Mesodermal cell (in vitro differentiated cells): ENCODE measurements around the gene CUEDC2. TPM values are rescaled to one million over a fixed set of nuclear protein-coding genes. Genes with fewer than 3 reads are reported as not detected.

ENCODE experiments used
- H3K27ac ChIP-seq: 2 replicates; pipeline ENCODE4 v1.7.0; 2013; ENCODE audit warnings: mild to moderate bottlenecking, low read depth, low read length, moderate library complexity; ENCODE audit not compliant: severe bottlenecking
- H3K36me3 ChIP-seq: 2 replicates; pipeline ENCODE4 v1.7.1; 2013; ENCODE audit warnings: mild to moderate bottlenecking, low read length, moderate library complexity; ENCODE audit not compliant: control insufficient read depth, insufficient read depth
- H3K4me1 ChIP-seq: one replicate; pipeline ENCODE4 v1.7.1; 2013; ENCODE audit warnings: mild to moderate bottlenecking, low read length; ENCODE audit not compliant: insufficient read depth, control insufficient read depth, poor library complexity, severe bottlenecking
- H3K4me3 ChIP-seq: 2 replicates; pipeline ENCODE4 v1.7.0; 2013; ENCODE audit warnings: low read length, control low read depth, mild to moderate bottlenecking; ENCODE audit not compliant: insufficient read depth, poor library complexity, severe bottlenecking; ENCODE audit errors: extremely low read depth
- H3K9me3 ChIP-seq: 2 replicates; pipeline ENCODE4 v1.7.1; 2013; ENCODE audit warnings: mild to moderate bottlenecking, low read length, moderate library complexity; ENCODE audit not compliant: control insufficient read depth
- WGBS, 2 experiments: methylation state at CpG; one replicate each; pipeline ENCODE4 v1.1.5; 2013; ENCODE audit warnings: missing lambda C conversion rate in 2 of 2; ENCODE audit not compliant: insufficient coverage in 2 of 2; 5-methylcytosine and 5-hydroxymethylcytosine counted together
- polyA plus RNA-seq, 2 experiments: library from polyadenylated mRNA; stranded (reverse); fragments of 50-300 nt; gene quantifications; one replicate each; pipeline ENCODE4 v1.2.3, GENCODE V29; 2013

CUEDC2 gene
- polyA plus RNA-seq (2013, experiment 1 of 2), result 90.8 TPM
- 74.4 TPM for polyA plus RNA-seq (2013, experiment 2 of 2)

GRCh38 chr10:102432162-102432950 lies at the start of gene CUEDC2:
TSS of gene CUEDC2 (minus strand) at chr10:102432574. CDS start at chr10:102425188, 7,386 bp downstream.
- peaks cover 12% of the 10 kb centered on the region for H3K4me1 ChIP-seq
- H3K4me3 ChIP-seq, result peak within 1 kb of the TSS; percentile 87
- no peaks in the 10 kb centered on the region for H3K9me3 ChIP-seq
- peak within 1 kb of the TSS; percentile 13 for H3K27ac ChIP-seq
- peaks cover 6% of the 10 kb centered on the region for H3K36me3 ChIP-seq
- WGBS, 2 experiments, result 1 to 2% methylated on average over 31 to 43 of the region's 52 CpGs

GRCh38 chr10:102480396-102480795 lies 48.0 kb upstream of the CUEDC2 start:
- WGBS, 2 experiments, result 97% methylated on average over 4 to 6 of the region's 9 CpGs

GRCh38 chr10:102479651-102480050 lies 47.3 kb upstream of the CUEDC2 start:
- H3K27ac ChIP-seq, result no peak overlapping the region
- no peaks in the 10 kb centered on the region for H3K9me3 ChIP-seq
- H3K4me3 ChIP-seq, result no peak overlapping the region
- peaks cover 3% of the 10 kb centered on the region for H3K4me1 ChIP-seq
- H3K36me3 ChIP-seq, result peaks cover 59% of the 10 kb centered on the region

More at GRCh38 chr10:102480396-102480795, 48.0 kb upstream of the CUEDC2 start:
- no peak overlapping the region for H3K27ac ChIP-seq
- H3K4me1 ChIP-seq, result peaks cover 3% of the 10 kb centered on the region
- H3K9me3 ChIP-seq, result no peaks in the 10 kb centered on the region
- H3K36me3 ChIP-seq, result peaks cover 66% of the 10 kb centered on the region
- no peak overlapping the region for H3K4me3 ChIP-seq

- Histone ChIP-seq H3K9me3 (no peaks in the 10 kb centered on the region), H3K27ac (no peak overlapping the region), H3K4me1 (peaks cover 3% of the 10 kb centered on the region), H3K4me3 (no peak overlapping the region), H3K36me3 (peaks cover 28% of the 10 kb centered on the region)
- WGBS, 2 experiments, result 92 to 96% methylated on average over 7 to 8 of the region's 9 CpGs
These were observed 44.2 kb upstream of the CUEDC2 start for GRCh38 chr10:102476466-102477141.

GRCh38 chr10:102475451-102476040 lies 43.2 kb upstream of the CUEDC2 start:
- Histone ChIP-seq H3K27ac (no peak overlapping the region), H3K9me3 (no peaks in the 10 kb centered on the region), H3K4me3 (no peak overlapping the region), H3K4me1 (no peaks in the 10 kb centered on the region), H3K36me3 (peaks cover 18% of the 10 kb centered on the region)
- 95 to 100% methylated on average over 3 to 9 of the region's 9 CpGs for WGBS, 2 experiments

GRCh38 chr10:102473445-102474331 lies 41.3 kb upstream of the CUEDC2 start:
- H3K9me3 ChIP-seq, result no peaks in the 10 kb centered on the region
- H3K36me3 ChIP-seq, result peaks cover 4% of the 10 kb centered on the region
- H3K4me3 ChIP-seq, result no peak overlapping the region

GRCh38 chr10:102470579-102471546 lies 38.5 kb upstream of the CUEDC2 start:
- 91 to 95% methylated on average over 17 to 32 of the region's 36 CpGs for whole genome bisulfite sequencing, 2 experiments
- H3K4me3 ChIP-seq, result no peak overlapping the region

More at GRCh38 chr10:102473445-102474331, 41.3 kb upstream of the CUEDC2 start:
- H3K27ac ChIP-seq, result no peak overlapping the region
- H3K4me1 ChIP-seq, result no peaks in the 10 kb centered on the region
- WGBS, 2 experiments, result 94 to 95% methylated on average over 25 of the region's 27 CpGs

GRCh38 chr10:102468683-102469082 lies 36.3 kb upstream of the CUEDC2 start:
- H3K4me3 ChIP-seq, result no peak overlapping the region
- no peaks in the 10 kb centered on the region for H3K36me3 ChIP-seq
- no peaks in the 10 kb centered on the region for H3K4me1 ChIP-seq
- H3K27ac ChIP-seq, result no peak overlapping the region
- H3K9me3 ChIP-seq, result no peaks in the 10 kb centered on the region
- 93 to 97% methylated on average over 5 to 8 of the region's 9 CpGs for WGBS, 2 experiments

More at GRCh38 chr10:102470579-102471546, 38.5 kb upstream of the CUEDC2 start:
- H3K27ac ChIP-seq, result no peak overlapping the region
- H3K4me1 ChIP-seq, result no peaks in the 10 kb centered on the region
- H3K36me3 ChIP-seq, result no peaks in the 10 kb centered on the region
- no peaks in the 10 kb centered on the region for H3K9me3 ChIP-seq

- no peak overlapping the region for H3K27ac ChIP-seq
- H3K4me1 ChIP-seq, result no peaks in the 10 kb centered on the region
- H3K4me3 ChIP-seq, result no peak overlapping the region
- no peaks in the 10 kb centered on the region for H3K36me3 ChIP-seq
- H3K9me3 ChIP-seq, result no peaks in the 10 kb centered on the region
- whole genome bisulfite sequencing, 2 experiments, result 80% methylated on average over 3 to 6 of the region's 6 CpGs
These were observed 35.6 kb upstream of the CUEDC2 start for GRCh38 chr10:102467971-102468438.
